Measurements from ENCODE around the gene GCNT4.

Gene GCNT4

DNA sequence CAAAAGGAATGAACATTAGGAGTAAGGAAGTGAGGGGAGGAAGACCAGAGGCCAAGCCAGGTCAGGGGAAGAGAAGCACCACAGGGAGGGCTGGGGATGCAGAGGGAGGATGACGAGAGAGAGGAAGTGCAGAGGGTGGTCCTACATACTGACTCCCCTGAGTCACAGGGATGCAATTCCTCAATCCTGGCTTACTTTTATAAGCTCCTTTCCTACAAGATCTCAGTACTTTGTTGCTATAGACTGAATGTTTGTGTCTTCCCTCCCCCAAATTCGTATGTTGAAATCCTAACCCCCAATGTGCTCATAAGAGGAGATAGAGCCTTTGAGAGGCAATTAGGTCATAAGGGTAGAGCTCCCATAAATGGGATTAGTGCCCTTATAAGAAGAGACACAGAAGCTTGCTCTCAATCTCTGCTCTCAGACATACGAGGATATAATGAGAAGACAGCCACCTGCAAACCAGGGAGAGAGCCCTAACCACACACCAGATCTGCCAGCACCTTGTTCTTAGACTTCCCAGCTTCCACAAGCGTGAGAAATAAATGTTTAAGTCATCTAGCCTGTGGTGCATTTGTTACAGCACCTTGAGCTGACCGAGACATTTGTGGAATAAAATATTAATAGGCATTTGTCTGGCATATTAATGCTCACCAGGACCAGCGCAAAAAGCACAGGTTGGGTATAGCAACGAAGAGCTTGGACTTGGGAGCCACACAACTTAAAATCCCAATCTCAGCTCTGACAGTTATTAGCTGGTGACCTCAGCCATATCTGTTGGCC lies 33.4 kb downstream of the GCNT4 start:
- DNase-seq (ENCODE audit: low read depth, low spot score): no peak

DNA sequence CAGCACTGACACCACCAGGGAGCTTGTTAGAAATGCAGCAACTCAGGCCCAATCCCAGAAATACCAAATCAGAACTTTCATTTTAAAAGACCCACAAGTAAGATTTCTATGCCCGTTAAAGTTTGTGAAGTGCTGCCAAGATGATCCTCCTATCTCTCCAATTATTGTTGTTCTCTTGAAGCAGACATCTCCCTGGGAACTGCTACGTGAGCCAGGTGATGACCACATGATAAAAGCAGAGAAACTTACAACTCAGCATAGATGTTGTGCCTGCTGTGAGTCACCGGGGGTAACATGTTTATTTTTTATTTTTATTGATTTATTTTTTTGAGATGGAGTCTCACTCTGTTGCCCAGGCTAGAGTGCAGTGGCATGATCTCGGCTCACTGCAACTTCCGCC lies 34.4 kb downstream of the GCNT4 start:
- no peak for DNase-seq (ENCODE audit: low read depth, low spot score)

- DNase-seq (ENCODE audit: low read depth, low spot score): no peak
These were observed 35.5 kb downstream of the GCNT4 start for GRCh38 chr5:75016896-75017295.

DNA sequence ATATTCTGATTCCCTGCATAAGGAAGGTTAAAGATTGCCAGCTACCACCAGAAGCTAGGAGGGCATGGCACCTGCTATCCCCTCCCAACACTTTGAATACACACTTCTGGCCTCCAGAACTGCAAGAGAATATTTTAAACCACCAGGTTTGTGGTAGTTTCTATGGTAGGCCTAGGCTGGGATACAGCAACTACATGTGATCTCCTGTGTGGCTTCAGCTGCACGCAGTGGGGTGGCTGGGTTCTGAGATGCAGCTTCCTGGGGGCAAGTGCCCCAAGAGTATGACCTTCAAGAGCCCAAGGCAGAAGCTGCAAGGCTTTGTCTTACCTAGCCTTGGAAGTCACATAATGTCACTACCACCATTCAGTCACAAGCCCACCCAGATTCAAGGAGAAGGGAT lies 39.6 kb downstream of the GCNT4 start:
- DNase-seq (ENCODE audit: low read depth, low spot score): no peak

- no peak for DNase-seq (ENCODE audit: low read depth, low spot score)
These were observed 41.5 kb downstream of the GCNT4 start for GRCh38 chr5:75010838-75011237.

DNA sequence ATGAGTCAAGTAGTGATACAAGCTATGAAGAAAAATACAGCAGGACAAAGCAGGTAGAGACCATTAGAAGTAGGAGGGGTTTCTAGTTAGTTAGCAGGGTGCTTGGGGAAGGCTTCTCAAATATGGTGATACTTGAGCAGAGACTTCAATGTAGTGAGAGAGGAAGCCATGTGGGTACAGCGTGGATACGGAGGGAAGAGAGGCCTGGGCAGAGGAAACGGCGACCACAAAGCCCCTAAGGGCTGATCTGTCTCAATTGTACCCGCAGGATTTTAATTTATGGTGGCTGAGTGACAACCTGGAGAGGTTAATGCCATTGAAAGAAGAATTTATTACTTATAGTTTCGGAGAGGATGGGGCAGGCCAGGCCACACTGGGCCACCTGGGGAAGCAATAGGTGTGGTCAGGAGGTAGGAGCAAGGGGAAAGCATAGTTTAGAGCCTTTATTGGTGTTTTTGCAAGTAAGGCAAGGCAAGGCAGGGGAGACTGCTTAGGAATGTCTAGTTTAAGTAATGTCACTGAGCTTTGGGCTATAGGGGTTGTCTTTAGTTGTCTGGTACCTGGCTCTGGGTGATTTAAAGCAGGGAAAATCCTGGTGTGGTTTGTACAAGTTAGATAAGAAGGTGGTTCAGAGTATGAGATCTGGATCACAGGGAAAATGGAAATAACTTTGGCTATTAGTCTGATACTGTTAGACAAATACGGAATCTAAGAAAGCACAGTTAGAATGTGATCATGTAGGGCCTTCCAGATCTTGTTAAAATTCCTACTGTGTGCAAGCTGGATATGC lies 42.6 kb downstream of the GCNT4 start:
- no peak for DNase-seq (ENCODE audit: low read depth, low spot score)

DNA sequence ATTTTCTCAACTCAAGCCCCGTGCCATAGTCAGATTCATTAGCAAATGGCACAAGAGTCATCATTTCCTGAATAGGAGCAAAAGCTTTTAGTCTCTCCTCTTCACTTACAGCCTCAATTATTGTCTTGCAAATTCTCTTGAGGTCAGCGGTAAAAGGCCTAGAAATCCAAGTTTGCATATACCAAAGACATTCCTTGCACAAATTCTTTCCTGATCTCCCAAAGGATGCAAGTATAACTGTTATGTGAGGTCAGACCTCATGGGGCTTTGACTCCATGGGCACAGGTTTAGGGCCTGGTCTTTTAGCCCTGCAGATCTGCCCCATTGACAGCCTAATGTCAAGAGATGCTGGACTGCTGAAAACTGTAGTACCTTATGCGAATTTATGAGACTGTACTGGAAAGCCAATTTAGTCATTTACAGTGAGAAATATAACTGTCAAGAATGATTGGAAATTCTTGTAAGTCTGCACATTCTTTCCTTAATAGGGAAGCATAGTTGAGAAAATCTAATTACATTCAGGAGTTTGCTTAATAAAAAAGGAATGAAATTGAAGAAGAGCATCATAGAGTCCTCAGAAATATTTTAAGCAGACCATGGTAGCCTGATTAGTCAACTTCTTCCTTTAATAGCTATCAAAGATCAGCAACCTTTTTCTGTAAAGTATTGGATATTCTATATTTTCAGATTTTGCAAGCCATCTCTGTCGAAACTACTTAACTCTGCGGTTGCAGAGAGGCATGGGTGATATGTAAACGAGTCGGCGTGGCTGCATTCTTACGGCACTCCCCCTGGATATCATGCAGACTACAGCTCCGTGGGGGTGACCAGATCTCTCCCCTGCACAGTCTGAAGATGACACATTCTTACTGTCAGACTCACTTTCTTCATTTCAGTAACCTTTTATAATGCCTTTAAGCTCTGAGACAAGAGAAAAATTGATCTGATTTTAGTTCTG lies 45.2 kb downstream of the GCNT4 start:
- no peak for DNase-seq (ENCODE audit: low read depth, low spot score)

- no peak for DNase-seq (ENCODE audit: low read depth, low spot score)
These were observed 46.8 kb downstream of the GCNT4 start for GRCh38 chr5:75005561-75005960.

All from smooth muscle cell of the brain vasculature (primary cell).